NCI-H2196 treated with DMSO at 0.1 percent for 48 hours (cell line): ENCODE results near the gene DMRT3.

Source experiments
- DNase-seq: peaks from one replicate; lab custom pipeline; 2025; ENCODE audit not compliant: unreplicated experiment; lab: John Stamatoyannopoulos, UW

DMRT3 gene

DNA sequence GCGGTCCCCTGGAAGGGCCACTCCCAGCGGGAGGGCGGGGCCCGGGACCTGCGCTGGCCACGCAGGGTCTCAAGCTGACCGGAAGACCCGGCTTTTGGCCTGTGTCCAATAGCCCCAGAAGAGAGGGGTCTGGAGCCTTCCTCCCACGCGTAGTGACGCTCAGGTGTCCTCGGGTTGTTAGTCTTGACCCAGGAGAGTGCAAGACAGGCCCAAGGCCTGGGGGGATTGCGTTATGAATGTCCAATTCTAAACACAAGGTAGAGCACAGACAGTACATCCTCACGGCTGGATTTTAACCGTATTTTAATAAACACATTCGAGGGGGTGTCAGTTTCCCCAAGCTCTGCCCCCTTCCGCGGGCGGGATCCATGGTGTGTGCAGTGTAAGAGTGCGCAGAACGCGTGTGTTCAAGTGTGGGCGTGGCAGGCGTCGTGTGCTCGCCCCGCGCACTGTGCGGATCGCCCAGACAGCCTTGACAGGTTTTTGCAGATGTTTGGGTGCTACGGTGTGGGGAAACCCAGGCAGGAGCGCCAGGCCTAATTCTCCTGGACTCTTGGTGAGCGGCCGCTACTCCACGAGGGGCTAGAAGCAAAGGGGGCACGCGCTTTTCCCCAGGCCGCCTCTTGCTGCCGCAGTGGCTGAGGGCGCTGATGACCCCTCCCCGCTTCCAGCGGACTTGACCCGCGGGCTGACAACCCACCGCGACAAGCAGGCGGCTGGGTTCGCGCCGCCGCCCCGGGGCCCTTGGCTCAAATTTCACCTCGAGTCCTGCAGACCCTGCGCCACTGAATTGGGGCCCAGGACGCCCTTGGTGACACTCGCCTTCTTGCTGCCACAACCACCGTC is 6.1 kb upstream of the DMRT3 start:
- no peak for DNase-seq

DNA sequence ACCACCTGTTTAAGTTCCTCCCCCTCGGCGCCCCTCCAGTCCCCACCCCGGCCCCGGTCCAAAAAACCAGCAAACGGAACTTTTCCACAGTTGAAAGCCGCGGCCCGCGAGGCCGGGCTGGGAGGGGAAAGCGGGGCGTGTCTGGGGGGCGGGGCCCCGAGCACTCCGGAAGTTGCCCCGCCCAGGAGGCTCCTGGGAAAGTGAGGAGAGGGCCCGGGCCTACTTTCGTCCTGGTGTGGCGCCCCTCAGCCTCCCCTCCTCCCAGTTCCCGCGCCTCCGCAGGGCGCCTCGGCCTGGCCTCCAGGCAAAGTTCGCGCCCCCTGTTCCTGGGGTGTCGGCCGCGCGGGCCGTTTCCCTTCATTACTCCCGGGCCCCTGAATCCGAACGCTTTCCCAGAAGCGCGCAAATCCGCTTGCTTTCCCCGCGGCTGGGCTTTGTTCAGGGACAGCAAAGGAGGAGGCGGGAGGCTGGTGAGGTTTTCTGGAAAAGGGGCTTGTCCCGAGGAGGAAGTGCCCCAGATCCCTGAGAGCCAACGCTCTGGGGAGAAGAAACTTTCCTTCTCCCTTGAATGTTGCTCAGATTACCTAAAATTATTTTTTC is 4.5 kb upstream of the DMRT3 start:
- no peak for DNase-seq

DNA sequence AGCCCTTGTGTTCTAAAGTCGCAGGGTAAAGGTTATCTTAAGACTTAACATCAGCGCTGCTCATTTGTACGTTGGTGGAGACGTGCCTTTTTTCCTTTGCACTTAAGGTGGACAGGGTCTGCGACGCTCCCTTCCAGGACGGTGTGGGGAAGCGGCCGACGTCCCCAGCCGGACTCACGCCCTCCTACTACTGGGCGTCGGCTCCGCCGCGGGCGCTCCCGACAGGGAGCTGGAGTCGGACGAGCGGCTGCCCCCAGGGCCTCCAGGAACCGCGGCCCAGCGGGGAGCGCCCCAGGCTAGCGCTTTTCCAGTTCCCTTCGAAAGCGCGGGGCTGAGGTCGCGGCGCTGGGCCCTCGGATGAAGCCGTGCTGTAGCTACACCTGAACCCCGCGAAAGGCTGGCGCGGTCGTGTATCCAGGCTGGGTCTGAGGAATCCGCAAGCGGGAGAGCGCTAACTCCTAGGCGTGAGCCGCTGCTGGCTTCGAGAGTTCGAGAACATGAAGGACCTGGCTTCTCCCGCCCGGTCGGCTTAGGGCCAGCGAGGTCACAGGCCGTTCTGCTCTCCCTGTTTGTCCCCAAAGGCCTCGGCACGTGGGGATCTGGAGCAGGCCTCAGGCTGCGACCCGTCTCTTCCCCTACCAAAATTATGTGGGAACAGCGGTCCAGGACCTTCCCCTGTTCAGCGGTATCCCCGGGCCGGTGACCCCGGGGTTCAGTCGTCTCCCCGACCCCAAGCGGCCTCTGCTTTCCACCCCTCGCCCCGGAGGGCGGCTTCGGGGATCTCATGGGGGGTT is 3.8 kb upstream of the DMRT3 start:
- DNase-seq, result no peak

DNA sequence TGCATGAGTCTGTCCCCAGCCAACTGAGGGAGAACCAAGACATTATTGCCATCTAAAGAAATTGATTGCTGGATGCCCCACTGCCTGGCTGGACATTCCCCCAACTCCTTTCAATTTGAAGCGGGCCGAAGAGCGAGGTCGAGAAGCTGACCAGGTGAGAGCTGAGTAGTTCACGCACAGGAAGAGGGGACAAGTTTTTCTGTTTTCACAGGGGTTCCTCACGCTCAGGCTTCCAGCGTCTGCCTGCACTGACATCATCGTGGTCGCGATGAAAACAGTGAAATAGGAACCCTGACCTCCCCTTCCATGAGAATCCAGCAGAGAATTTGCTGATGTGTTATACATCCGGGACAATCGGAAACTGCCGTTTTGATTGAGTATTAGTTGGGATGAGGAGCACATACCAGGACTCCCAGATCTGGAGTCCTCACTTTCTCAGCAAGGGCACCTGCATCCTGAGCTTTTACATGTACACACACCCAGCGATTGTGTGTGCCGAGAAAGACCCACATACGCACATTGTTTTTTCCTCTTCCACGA is 3.1 kb upstream of the DMRT3 start:
- no peak for DNase-seq

DNA sequence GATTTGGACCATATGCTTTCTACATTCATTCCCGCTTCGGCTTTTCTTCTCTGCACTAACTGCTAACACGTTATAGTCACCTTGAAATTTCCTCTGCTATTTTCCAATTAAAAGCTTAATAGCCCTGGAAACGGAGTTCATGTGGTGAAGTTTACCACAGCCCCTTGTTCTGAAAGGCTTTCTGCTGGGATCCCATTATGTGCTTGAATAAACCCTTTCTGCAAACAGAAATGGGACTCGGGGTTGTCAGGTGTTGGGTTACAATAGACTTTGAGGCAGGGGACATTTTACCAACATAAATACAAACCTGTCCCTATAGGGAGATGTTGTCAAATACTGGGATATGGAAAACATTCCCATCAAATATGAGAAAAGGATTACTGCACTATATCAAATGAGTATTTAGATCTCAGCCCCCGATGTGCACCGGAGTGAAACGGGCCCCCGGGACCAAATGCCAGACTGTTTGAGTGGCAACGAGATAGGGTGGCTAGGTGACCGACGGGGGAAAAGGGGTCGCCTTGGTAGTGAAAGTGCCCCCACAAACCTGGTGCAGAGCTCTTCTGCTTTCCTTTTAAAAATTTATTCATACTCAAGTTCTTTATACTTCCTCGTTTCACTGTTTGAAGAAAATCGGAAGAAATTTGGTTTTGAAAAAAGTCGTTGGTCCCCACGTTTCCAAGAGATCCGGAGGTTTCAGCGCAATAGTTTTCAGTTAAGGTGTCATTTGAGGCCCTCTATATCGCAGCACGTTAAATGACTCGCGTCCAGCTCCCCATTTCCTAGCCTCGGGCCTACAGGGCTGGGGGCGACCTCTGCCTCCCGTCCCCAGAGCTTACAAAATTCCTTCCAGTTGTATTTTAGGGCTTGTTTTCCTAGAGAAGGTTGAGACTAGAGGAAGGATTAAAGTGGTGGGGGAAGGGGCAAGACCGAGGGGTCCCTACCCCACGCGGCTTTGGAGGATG is 2.1 kb upstream of the DMRT3 start:
- no peak for DNase-seq

DNA sequence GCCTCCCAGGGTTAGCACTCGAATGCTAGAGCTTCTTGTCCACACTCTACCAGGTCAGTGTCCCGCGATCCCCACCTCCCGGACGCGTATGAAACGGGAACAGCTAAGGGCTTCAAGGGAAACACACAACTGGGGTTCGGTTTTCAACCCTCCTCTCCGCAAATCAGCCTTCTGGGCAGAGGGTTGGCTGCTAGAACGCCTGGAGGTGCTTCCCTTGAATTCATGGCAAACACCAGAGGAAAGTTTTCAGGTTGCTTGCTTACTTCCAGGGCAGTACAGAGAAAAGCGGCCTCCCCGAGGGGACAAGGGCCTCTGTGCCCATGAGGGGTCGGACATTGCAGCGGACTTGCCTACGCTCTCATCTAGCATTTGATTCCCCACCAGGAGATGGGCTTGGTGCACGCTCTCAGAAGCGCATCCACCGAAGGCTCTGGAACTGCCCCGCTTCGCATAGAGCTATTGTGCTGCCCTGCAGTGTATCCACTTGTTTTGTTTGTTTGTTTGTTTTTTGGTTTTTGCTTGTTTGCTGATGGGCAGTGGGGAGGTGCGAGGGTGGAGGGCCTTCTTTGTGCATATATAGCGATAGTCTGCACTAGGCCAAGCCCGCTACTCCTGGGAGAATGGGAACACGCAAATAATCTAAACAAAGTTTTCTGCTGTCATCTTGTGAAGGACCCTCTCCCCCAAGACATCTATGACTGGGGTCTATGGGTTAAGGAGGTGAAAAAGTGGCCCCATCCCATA is 1.3 kb upstream of the DMRT3 start:
- no peak for DNase-seq

DNA sequence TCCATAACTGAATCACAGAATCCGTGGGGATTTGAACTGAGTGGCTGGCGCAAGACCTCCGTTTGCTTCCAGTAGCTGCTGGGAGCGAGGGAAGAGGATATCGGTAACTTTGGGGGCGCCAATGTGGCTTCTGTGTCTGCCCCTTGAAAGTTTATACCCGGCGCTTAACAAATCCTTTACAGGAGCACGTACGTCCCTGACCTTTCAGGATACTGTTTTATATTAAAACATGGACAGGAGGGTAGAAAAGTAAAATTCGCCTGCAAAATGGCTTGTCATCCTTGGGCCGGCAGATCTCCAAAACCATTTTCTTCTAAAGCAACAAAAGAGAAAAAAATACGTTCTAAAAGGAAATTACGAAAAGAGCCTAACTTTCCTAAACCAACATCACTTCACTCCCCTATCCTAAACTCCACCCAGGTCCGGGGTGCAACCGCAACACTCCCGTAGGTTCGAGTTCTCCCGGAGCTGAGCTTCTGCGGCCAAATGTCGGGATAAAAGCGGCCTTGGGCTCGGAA is 656 bp upstream of the DMRT3 start:
- DNase-seq, result no peak

DNA sequence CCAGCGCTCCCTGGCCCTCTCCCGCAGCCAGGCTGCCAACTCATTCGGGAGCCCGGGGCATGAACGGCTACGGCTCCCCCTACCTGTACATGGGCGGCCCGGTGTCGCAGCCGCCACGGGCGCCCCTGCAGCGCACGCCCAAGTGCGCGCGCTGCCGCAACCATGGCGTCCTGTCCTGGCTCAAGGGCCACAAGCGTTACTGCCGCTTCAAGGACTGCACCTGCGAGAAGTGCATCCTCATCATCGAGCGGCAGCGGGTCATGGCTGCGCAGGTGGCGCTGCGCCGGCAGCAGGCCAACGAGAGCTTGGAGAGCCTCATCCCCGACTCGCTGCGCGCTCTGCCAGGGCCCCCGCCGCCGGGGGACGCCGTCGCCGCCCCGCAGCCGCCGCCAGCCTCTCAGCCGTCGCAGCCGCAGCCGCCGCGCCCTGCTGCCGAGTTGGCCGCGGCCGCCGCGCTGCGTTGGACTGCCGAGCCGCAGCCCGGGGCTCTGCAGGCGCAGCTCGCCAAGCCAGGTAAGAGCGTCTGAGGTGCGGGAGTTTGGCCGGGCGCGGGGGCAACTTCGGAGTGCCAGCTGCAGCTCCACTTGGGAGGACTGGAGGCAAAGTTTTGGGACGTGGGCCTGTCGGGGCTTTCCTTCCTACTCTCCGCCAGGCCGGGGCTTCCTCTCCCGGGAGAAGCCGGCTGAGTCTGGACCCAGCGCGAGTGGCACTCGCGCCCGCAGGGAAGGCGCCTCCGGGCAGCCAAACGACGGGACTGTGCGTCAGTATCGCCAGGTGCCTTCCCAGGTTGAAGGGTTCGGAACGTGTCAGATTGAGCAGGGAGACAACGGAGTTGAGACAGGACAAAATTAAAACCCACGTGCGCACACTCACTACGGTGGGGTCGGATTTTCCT is 735 bp downstream of the DMRT3 start:
- DNase-seq, result peak; percentile 57

DNA sequence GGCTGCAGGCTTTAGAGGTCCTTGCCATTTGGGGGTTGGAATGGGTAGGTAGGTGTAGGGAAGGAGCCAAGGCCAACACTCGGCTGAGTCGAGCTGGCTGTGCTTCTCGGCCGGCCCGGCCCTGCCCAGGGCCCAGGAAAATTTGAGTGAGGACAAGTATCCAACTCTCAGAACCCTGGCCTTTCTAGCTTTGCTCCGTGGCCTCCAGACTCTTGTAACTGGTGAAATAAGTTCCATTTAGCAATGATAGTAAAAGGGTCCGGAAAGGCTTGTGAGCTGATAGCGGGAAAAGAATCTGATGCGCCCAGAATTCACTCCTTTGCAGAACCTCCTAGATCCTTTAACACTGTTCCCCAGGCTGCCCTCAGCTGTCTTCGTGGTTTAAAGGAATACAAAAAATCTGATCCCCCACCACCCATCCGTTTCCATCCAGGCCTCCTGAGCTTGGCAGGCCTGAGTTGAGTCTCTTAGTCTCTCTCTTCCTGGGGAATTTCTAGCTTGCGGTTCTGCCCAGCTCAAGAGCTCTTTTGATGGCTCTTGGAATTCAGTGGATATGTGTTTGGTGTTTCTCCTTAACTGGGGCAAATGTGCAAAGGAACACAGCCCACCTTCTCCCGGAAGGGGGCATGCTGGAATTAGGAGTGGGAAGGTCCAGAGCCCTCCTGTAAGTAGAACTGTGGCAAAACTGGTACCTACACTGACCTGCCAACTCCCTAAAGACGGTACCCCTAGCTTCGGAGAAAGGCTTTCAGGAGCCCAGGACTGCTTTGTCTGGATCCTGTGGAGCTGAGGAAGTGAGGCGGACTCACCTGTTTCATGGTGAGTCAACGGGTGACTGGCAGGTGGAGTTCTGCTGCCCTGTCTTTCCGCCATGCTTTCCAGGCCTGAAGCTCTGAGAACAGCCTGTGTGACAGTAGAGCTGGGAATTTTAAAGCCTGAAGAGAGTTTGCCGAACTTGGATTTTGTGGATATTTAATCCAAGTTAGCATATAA is 1.7 kb downstream of the DMRT3 start:
- no peak for DNase-seq

DNA sequence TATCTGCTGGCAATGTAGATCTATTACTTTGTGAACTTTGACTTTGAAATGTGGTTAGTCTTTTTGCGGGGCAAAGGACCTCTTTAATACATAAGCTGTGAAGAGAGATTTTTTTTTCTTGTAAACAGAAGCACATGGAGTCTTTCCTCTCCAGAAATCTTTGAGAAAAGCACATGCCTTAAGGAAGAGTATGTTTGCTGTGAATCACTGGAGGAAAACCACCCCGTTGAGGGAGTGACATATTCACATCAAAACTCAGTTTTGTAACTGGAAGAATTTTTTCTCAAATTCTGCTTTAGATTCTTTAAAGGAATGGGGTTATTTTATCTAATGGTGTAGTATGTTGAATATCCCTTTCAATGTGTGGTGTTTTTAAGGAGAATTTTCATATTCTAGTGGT is 3.5 kb downstream of the DMRT3 start:
- no peak for DNase-seq

DNA sequence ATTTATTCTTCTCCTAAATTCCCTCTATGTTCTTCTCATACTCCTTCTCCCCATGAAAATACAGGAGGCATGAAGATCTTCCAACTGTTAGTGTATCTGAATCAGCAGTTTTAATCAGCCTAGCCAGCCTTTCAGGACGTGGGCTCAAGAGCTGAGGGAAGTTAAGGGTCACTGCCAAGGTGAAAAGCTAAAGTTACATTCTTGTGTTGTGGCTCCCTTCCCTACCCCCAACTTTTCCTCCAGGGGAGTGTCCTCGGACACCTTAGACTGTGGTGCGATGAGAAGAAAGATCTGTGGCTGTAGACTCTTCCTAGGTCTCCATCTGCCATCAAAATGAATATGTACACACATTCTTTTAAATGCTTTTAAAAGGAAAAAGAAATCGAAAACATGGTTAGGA is 4.2 kb downstream of the DMRT3 start:
- no peak for DNase-seq

DNA sequence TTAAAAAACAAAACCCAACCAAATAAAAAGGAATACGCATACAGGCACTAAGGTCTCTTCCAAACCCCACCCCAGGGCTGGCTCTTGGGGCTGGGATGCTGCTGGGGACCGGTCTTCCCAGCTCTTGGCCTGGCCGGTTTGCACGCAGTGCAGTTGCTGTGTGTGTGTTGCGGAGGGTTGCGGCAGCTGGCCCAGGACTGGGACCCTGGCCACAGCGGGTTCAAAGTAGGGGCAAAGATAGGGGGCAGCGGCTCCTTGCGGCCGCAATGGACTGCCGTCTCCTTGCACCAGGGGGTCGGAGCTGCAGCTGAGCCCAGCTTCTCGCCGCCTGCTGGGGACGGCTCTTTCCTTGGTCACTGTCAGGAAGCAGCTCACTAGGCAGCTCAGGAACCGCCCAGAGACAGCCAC is 5.0 kb downstream of the DMRT3 start:
- DNase-seq, result no peak

DNA sequence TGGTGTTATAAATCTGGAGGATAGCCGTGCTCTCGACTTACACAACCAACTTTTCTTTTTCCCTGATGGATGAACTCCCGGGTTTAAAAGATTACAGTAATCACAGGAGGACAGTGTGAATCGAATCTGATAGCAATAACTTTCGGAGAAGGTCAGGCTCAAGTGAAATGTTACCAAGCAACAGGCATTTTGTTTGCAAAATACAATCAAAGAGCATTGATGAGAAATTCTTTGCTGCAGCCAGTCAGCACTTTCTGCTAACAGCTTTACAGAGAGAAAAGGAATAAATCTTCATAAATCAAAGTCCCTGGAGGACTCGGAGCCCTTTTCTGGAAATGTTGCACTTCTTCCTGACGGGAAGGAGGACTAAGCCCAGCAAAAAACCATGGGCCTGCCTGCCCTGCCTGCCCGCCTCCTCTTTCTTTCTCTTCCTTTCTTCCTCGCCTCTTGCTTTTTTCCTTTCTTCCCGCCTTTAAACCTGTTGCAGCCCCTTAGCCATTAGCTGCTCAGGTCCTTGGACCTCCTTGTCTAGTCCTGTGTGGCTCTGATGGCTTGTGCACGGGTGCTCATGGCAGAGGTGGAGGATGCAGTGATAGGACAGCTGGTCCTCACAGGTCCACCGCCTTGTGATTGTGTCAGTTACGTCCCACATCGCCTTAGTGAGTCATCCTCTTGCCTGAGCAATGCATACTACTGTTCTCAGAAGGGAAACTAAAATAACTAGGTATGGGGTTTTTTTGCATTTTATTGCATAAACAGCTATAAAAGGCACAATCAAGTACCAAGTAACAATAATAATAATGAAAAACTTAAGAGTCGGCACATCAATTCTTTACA is 6.2 kb downstream of the DMRT3 start:
- no peak for DNase-seq

DNA sequence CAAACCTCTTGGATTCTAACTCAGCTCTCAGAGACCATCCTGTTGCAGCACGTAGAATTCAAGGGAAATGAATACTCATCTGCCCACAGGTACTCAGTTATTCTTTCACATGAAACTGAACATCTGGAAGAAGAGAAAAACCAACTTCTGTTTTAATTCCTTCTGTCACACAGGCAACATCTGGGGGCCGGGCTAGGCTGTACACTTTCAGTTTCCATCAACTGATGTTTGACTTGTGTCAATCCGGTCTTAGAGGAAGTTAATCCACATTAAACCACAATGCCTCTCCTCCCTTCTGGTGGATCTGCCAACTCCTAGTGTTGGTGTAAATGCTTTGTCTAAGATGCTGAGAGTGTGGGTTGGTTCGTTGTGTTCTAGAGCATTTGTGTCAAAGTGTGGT is 17.6 kb downstream of the DMRT3 start:
- DNase-seq, result no peak

DNA sequence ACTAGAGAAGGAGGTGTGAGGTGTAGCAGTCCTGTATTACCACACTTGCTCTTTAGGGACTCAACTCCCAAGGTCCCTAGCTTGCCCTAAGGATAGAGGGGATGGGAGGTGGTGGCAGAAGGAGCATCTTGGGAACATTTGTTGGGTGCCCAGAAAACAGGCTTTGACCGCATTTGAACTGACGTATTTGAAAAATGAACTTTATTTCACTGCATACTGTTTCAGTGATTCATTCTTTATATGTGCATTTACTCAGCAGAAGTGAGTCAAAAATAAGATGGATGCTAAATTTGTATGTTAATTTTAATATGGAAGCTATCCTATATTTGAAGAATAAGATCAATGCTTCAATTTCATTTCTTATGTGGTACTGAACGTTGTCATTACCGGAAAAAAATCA is 18.7 kb downstream of the DMRT3 start:
- DNase-seq, result no peak

DNA sequence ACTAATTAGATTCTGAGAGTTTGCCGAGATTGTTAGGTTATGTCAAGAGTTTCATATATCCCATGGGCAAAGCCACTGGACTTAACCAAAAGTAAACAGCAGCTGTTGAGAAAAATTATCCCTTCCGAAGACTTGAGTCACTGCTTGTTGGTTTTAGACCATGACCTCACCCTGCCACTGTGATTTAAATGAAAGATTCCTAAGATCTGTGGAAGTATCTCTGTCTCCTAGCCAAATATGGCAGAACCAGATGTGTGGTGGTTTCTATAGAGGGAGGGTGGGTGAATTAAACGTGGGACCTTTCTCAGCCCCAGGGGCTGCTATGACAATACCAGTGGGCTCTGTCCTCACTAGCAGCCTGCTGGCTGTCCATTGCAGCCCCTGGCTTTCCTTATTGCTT is 19.3 kb downstream of the DMRT3 start:
- peak; percentile 32 for DNase-seq
